ENCODE measurements around the gene RBM34.
"Not testable (repeated sequence)": the region's sequence is repeated elsewhere in the genome, so short reads cannot be mapped to it uniquely, and the experiment has no call there.

RBM34 gene

DNA sequence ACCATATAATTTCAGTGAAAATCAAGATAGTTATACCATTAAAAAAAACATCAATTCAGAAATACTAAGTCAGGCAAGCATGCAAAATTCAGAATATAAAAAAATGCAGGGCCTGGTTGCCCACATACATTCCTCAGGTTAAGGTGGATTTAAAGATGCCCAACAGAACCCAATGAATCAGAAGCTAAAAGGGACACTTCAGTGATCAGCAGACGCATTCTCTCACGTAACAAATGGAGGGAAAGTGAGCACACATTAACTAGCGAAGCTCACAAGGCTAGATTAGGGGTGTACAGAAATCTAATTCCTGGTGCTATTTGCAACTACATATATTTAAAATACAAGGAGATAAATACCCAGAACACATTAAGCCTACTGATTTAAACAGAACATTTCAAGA is 49.9 kb downstream of the RBM34 start:
- FAIRE-seq, result no peak

DNA sequence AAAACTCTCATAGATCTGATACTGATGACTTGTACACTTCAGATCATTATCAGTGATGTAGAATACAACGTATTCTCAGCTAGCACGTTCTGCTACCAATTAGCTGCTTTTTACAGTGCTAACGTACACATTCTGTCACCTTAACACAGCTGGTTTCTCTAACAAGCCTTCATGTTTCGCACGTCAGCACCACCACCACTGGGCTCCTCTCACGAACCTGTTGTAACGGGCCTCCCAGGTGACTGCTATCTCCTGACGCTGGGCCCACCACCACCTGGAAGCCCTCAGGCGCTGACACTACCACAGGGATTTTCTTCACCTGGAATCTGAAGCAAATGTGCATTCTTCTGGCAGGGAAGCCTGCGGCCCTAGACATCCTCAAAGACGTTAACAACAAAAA is 52.2 kb downstream of the RBM34 start:
- no peak for FAIRE-seq

DNA sequence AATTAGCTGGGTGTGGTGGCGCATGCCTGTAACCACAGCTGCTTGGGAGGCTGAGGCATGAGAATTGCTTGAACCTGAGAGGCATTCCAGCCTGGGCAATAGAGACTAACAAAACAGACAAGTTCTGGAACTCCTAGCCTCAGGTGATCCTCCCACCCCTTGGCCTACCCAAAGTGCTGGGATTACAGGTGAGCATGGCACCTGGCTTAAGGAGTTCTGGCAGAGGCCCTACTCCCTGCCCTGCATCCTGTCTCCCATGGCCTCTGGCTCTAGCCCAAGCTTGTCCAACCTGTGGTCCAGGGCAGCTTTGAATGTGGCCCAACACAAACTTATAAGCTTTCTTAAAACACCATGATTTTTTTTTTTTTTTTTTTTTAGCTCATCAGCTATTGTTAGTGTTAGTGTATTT is 52.9 kb downstream of the RBM34 start:
- FAIRE-seq, result no peak

DNA sequence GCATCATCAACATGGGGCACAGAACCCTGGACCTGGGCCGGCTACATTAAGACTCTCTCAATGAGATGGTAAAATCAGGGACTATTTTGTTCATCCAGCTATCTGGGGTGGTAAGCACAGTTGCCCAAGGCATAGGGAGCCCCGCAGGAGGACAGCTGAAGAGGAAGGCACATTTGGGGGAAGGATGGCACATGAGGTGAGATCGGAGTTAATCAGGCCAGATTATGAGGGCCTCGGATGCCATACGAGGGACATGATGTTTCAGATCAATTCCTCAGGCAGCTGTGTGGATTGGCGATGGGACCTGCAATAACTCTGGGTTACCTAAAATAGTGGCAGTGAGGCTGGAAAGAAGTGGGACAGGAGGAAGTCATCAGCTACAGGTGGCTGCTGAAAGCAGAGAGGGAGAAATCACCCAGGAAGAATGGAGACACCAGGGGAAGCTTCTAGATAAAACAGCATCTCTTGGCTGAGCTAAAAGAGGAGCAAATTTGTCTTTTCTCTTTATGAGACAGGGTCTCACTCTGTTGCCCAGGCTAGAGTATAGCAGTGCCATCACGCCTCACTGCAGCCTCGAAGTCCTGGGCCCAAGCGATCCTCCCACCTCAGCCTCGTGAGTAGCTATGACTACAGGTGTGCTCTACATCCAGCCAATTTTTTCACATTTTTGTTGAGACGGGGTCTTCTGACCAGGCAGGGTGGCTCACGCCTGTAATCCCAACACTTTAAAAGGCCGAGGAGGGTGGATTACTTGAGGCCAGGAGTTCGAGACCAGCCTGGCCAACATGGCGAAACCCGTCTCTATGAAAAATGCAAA is 53.5 kb downstream of the RBM34 start:
- no peak for FAIRE-seq

DNA sequence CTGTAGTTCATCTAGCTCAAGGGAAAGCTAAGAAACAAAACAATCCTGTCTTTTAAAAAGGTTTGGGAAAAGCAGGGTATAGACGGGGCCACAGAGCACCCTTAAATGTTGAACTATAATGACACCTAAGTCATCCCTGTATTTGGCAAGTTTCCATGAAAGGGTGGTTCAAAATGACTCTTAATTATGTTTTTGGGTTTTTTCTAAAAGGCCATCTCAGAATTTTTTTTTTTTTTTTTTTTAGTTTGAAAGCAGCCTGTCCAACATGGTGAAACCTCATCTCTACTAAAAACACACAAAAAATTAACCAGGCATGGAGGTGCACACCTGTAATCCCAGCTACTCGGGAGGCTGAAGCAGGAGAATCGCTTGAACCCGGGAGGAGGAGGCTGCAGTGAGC is 54.6 kb downstream of the RBM34 start:
- FAIRE-seq, result no peak

DNA sequence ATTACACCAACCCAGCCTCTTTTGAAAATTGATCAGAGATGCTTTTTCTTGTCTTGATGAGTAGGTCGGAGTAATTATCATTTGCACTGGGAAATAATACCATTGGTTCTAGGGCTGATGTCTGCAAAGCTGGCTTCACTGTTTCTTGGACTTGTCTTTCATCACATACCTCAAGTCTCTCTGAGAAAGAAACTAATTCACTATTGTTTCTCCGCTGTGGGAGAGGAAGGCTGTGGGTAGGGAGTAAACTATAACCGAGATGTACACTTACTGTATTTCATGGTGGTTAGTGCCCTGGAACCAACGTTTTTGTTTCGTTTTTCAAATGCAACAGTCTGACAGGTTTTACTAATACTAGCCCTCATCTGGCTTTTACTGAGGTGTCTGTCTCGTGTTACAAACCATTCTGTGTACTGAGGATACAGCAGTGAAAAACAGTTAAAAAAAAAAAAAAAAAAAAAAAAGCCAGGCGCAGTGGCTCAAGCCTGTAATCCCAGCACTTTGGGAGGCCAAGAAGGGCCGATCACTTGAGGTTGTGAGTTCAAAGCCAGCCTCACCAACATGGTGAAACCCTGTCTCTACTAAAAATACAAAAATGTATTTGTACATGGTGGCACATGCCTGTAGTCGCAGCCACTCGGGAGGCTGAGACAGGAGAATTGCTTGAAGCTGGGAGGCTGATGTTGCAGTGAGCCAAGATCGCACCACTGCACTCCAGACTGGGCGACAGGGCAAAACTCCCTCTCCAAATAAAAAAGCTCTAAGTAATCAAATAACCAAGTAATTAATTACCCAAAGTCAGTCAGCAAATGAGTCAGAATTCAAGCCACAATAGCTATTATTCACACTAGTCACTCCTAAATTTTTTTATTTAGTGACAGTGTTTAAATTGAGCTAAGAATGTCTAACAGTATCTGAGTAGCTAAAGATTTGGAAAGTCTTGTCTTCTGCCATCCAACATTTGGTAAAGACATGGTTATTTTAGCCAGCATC is 55.7 kb downstream of the RBM34 start:
- FAIRE-seq, result no peak

DNA sequence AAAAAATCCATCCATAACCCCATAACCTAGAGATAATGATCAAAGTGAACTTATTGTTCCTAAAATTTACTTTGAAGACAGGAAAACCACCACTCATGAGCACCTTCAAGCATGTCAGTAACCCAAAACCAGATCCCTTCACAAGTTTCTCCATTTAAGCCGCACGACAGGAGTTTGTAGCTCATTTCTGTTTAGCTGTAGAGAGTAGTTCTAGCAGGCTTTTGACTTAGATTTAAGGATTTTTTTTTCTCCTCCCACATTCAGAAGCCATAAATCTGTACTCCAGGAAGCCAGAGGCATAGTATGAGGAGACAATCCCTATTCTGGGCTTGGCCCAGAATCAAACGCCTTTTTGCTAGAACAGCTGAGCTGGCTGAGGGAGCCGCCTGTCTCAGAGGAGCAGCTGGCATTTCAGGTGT is 58.0 kb downstream of the RBM34 start:
- no peak for FAIRE-seq

DNA sequence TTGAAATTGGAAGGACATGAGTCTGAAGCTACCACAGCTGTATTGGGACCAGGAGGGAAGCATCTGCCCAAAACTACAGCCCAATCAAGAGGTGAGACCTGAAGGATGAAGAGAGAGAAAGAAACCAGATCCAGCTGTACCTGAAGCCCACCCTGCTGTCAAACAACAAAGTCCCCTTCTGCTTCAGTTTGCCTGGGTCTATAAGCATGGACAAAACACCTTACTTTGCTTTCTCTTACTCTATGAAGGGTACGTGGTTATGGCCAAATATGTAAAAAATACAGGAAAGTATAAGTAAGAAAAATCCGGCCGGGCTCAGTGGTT is 58.8 kb downstream of the RBM34 start:
- no peak for FAIRE-seq

DNA sequence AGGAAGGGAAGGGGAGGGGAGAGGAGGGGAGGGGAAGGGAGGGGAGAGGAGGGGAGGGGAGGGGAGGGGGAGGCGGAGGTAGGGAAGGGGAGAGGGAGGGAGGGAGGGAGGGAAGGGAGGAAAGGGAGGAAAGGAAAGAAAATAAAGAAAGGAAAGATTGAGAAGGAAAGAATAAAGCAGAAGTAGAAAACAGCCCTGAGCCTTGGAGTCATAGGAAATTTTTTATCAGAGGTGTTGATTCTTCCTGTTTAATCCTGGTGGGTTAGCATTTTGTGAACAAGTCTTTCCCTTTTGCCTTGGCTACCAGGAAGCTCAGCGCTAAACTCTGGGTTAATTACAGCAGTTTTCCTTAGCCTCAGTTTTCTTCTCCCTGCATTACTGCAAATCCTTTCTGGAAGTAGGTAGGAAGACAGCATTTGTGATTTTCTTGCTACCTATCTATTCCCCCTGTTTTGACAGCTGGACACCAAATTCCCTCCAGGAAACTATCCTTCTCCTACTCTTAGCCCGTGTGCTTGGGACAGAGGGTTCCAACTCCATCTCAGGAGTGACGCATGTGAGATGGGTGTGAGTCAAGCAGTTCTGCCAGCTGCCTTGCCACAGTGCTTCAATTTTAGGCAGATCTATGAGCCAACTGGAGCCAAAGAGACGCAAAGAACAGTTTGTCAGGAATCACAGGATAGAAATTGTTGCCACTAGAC is 59.3 kb downstream of the RBM34 start:
- FAIRE-seq, result no peak

DNA sequence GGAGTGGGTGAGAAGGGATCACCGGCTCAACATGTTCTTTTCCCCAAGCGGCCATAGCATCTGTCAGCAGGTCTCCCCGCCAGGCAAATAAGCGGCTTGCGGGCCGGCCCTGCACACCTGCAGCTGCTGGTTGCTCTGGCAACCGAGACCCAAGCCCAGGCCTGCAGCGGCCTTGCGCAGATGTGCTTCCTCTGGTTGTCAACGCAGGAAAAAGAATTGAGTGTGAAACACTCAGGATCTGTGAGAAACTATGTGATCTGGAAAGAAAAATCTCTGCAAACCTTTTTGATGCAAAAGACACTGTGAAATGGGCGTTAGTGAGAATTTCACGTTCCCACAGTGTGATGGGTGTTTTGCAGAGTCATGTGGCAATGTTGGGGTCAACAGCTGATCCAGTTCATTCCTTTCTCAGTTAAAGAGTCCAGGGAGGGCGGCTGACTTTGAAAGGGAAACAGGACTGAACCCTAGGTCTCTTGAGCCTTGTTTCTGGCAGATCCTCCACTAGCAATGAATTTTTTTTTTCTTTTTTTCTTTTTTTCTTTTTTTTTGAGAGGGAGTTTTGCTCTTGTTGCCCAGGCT is 60.8 kb downstream of the RBM34 start:
- FAIRE-seq, result no peak

DNA sequence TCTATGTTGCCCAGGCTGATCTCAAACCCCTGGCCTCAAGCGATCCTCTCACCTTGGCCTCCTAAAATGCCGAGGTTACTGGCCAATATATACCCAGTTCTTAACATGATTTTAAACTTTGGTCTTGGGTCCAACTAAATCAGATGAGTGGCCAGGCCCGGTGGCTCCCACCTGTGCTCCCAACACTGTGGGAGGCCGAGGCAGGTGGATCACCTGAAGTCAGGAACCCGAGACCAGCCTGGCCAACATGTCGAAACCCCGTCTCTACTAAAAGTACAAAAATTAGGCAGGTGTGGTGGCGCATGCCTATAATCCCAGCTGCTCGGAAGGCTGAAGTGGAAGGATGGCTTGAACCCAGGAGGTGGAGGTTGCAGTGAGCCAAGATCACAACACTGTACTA is 62.1 kb downstream of the RBM34 start:
- no peak for FAIRE-seq

DNA sequence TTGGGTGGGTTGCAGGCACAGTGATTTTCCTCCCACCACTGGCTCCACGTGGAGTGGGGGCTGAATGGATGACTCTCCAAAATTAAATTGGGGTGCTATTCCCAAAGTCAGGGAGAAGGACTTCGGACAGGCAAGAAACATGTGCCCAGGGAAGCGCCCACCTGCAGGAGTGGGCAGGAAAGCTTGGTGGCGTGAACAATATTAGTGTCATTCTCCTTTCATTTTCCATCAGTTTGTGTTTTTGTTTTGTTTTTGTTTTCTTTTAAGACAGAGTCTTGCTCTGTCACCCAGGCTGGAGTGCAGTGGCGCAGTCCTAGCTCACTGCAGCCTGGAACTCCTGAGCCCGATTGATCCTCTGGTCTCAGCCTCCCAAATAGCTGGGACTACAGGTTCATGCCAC is 62.5 kb downstream of the RBM34 start:
- no peak for FAIRE-seq

DNA sequence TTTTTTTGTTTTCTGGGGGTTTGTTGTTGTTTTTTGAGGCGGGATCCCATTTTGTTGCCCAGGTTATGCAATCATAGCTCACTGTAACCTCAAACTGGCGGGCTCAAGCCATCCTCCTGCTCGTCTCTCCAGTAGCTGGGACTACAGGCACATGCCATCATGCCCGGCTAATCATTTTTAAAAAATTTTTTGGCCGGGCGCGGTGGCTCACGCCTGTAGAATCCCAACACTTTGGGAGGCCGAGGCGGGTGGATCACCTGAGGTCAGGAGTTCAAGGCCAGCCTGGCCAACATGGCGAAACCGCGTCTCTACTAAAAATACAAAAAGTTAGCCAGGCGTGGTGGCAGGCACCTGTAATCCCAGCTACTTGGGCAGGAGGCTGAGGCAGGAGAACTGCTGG is 63.5 kb downstream of the RBM34 start:
- FAIRE-seq, result not testable (repeated sequence)

DNA sequence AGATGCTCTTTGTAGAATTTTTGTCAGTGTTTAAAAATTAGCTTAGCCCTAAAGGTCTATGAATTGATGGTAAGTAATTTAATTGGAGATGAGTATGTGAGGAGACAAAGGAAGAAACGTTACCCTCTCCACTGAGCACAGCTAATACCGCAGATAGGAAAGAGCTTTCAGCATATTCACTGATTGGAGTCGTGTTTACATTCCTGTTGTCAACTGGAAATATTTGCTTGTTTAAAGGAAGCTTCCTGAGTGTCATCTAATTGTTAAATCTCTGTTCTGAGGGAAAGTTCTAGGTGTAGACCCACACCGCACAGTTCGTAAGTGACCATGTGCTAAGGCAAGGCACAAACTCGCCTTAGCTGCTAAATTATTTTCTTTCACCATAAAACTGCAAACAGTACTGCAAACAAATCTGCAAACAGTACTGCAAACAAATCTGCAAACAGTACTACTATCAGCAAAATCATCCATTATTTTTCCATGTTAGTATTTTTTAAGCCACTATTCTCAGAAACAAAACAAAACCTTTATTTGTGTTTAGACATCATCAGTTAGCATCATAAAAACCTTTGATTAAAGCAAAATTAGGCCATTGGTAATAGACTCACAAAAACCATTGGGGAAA is 65.0 kb downstream of the RBM34 start:
- no peak for FAIRE-seq

DNA sequence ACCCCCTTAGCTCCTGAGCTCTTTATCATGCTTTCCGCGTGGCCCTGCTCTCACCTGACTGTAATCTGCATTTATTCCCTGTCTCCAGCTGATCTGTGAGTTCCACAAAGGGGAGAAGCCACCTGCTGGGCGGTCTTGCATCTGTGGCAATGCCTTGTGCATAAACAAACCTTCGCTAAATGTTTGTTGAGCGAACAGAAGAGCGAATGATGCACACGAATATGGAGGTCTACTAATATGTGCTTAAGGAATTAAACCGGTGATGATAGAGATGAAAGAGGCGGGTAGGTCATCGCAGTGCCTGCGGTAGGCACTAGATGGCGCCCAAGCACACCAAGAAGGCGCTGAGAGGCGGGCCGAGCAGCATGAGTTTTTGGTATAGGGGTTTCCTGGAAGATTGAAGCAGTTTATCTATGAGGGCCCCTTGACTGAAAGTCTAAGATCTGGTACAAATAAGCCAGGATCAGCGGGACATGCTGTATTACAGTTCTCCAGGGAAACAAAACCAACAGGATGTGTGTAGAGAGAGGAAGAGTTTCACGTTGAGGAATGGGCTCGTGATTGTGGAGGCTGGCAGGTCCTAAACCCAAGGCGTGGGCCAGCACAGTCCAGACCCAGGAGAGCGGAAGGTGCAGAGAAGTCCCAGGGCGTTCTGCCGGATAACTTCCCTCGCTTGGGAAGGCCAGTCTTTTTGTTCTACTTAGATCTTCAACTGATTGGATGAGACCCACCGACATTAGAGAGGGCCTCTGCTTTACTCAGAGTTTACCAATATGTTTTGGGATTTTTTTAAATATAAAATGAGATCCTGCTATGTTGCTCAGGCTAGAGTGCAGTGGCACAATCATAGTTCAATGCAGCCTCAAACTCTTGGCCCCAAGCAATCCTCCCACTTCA is 67.1 kb downstream of the RBM34 start:
- no peak for FAIRE-seq

DNA sequence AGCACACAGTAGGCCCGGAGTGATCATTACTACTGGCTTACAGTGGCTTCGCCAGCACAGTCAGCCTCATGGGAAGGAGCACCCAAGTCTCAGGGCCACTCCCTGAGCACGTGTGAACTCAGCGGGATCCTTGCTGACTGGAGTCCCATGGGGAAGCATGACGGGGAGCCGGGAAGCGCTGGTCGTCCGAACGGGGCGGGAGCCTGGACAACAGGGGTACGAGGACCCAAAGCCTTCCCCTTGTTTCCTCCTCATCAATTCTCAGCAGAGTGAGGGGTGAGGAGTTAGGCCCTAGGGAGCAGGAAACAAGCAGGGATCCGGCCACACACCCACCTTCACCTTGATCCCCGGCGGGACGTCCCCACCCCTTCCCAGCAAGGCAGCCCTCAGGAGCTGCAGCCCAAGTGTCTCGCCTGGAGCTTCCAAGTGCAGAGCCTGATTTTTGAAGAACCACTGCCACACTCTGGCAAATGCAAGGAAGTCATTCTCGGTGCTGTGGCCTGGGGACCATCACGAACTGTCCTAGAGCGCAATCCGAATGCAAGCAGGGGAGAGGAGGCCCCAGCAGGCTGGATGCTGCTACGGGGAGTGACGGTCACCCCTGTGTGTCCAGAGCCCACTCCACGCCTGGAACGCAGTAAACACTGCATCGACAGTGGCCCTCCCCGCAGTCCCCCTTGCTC is 67.9 kb downstream of the RBM34 start:
- no peak for FAIRE-seq

DNA sequence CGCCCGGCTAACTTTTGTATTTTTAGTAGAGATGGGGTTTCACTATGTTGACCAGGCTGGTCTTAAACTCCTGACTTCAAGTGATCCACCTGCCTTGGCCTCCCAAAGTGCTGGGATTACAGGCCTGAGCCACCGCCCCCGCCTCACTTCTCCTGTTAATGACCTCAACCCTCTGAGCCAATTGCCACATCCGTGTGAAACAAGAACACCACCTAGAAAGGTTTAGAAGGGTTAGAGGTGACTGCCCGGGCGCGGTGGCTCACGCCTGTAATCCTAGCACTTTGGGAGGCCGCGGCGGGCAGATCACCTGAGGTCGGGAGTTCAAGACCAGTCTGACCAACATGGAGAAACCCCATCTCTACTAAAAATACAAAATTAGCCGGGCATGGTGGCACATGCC is 68.6 kb downstream of the RBM34 start:
- FAIRE-seq, result not testable (repeated sequence)

DNA sequence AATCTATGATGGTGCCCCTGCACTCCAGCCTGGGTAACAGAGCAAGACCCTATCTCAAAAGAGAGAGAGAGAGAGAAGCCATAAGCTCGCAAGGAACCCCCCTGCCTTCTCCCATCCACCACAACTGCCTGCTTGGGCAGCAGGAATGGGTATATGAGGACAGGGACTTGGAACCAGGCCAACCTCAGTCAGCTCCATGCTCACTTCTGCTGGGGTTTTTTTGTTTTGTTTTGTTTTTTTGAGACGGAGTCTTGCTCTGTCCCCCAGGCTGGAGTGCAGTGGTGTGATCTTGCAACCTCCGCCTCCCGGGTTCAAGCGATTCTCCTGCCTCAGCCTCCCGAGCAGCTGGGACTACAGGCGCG is 69.0 kb downstream of the RBM34 start:
- not testable (repeated sequence) for FAIRE-seq

DNA sequence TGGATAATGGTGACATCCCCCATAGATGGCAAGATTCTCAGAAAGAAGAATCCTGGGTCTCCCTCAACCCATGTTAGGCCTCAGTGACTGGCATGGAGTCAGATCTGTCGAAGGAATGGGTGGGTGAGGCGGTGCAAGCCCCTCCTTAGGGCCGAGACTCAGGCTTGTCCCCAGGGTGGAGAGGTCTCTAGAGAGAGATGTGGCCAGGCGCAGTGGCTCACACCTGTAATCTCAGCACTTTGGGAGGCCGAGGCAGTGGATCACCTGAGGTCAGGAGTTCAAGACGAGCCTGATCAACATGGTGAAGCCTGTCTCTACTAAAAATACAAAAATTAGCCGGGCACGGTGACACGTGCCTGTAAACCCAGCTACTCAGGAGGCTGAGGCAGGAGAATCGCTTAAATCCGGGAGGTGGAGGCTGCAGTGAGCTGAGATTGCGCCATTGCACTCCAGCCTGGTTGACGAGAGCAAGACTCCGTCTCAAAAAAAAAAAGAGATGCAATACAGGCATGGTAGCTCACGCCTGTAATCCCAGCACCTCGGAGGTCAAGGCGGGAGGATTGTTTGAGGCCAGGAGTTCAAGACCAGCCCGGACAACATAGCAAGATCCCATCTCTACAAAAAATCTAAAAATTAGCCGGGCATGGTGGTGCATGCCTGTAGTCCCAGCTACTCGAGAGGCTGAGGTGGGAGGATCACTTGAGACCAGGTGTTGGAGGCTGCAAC is 69.6 kb downstream of the RBM34 start:
- FAIRE-seq, result not testable (repeated sequence)

DNA sequence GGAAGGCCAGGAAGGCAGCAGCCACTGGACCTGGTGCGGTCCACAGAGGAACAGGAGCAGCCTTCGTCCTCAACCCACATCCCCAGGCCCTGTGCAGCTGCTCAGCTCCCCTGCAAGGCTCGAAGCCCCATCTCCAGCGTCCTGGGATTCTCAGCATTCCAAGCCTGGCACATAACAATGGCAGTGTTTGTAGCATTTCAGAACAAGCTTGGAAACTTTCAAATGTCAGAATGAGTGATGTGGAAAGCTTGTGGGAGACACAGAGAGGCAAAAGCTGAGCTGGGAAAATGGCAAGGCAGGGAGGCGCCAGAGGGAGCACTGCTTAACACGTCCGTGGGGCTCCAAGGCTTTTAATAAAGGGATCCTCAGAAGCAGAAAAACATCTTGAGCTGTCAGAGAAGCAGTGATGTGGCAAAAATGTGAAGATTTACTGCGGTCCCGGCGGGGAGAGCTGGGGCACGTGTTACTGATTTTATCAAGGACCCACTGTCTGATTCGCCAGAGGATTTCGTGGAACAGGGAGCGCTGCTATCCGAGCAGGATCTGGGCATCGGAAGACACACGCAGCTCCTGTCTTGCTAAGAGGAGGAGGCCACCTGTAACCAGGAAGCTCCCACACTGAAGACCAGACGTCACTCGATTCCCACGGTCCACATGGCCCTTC is 70.5 kb downstream of the RBM34 start:
- FAIRE-seq, result no peak

Measured in A204.1 (cell line).